CD14-positive monocyte (primary cell): ENCODE data around the gene PELI1. TPM values are rescaled to one million over a fixed set of nuclear protein-coding genes. Genes with fewer than 3 reads are reported as not detected.

Experiments used
- DNase-seq, 3 donors: peaks; one replicate each; pipeline ENCODE4 v3.0.0-alpha.2; 2011 to 2022
- H2AFZ ChIP-seq: 2 replicates; pipeline ENCODE4 v1.6.0; 2012; ENCODE audit warnings: mild to moderate bottlenecking, low read depth, low read length, inconsistent platforms; ENCODE audit not compliant: insufficient read depth, poor library complexity, severe bottlenecking
- H3K27ac ChIP-seq, 2 donors: 1 replicate in 1 of 2; 2 replicates in 1 of 2; pipeline ENCODE4 v1.5.1; 2012 to 2013; ENCODE audit warnings: low read length in 2 of 2, control low read depth in 1 of 2, inconsistent platforms in 1 of 2, low read depth in 1 of 2, mild to moderate bottlenecking in 1 of 2
- H3K27me3 ChIP-seq, 2 donors: one replicate each; pipeline versions ENCODE4 v1.6.0 to v1.6.1; 2011 to 2013; ENCODE audit warnings: low read length in 2 of 2; ENCODE audit not compliant: control insufficient read depth in 2 of 2, insufficient read depth in 2 of 2
- H3K36me3 ChIP-seq, 2 donors: replicated peaks in 1 of 2; 1 replicate in 1 of 2; 2 replicates in 1 of 2; pipeline versions ENCODE4 v1.5.1 to v1.6.1; 2012 to 2013; ENCODE audit warnings: low read length in 2 of 2, control low read depth in 1 of 2, inconsistent platforms in 1 of 2, mild to moderate bottlenecking in 1 of 2; ENCODE audit not compliant: insufficient read depth in 2 of 2, control insufficient read depth in 1 of 2
- H3K4me1 ChIP-seq, 2 donors: 1 replicate in 1 of 2; 2 replicates in 1 of 2; pipeline versions ENCODE4 v1.5.1 to v1.6.1; 2012 to 2013; ENCODE audit warnings: low read length in 2 of 2, control low read depth in 1 of 2, inconsistent platforms in 1 of 2, mild to moderate bottlenecking in 1 of 2, moderate library complexity in 1 of 2; ENCODE audit not compliant: insufficient read depth in 2 of 2, control insufficient read depth in 1 of 2
- H3K4me2 ChIP-seq: replicated peaks from 2 replicates; pipeline ENCODE3; 2012; ENCODE audit warnings: low read length, moderate library complexity, mild to moderate bottlenecking; ENCODE audit not compliant: poor library complexity, severe bottlenecking; ENCODE audit errors: extremely low read depth
- H3K4me3 ChIP-seq, 3 experiments: fragments of 200-600 bp in 1 of 3; sonication (generic) in 1 of 3; replicated peaks in 1 of 3; 1 replicate in 2 of 3; 2 replicates in 1 of 3; pipeline ENCODE4 v1.5.1; 2011 to 2013; ENCODE audit warnings: low read length in 3 of 3, mild to moderate bottlenecking in 3 of 3, control low read depth in 2 of 3, low read depth in 2 of 3, inconsistent platforms in 1 of 3, moderate library complexity in 1 of 3
- H3K79me2 ChIP-seq: 2 replicates; pipeline ENCODE4 v1.6.0; 2012; ENCODE audit warnings: mild to moderate bottlenecking, control low read depth, inconsistent platforms, low read length, moderate library complexity; ENCODE audit not compliant: insufficient read depth
- H3K9ac ChIP-seq: 2 replicates; pipeline ENCODE4 v1.6.0; 2017; ENCODE audit warnings: low read length, mild to moderate bottlenecking; ENCODE audit not compliant: insufficient read depth, poor library complexity, severe bottlenecking
- H3K9me3 ChIP-seq, 2 donors: replicated peaks in 1 of 2; 1 replicate in 1 of 2; 2 replicates in 1 of 2; pipeline versions ENCODE4 v1.5.1 to v1.6.1; 2012 to 2013; ENCODE audit warnings: low read length in 2 of 2, control low read depth in 1 of 2; ENCODE audit not compliant: control insufficient read depth in 1 of 2, insufficient read depth in 1 of 2
- H4K20me1 ChIP-seq: 2 replicates; pipeline ENCODE4 v1.6.0; 2012; ENCODE audit warnings: mild to moderate bottlenecking, low read length, control low read depth, moderate library complexity; ENCODE audit not compliant: insufficient read depth
- H3K27ac Mint-ChIP-seq, 7 donors: one replicate each; pipeline ENCODE4 v1.8.0; 2020; ENCODE audit warnings: mild to moderate bottlenecking in 7 of 7, mixed read lengths in 7 of 7, moderate library complexity in 6 of 7, inconsistent platforms in 2 of 7
- H3K27me3 Mint-ChIP-seq, 3 donors: one replicate each; pipeline ENCODE4 v1.8.0; 2021 to 2022; ENCODE audit warnings: low read depth in 3 of 3, mild to moderate bottlenecking in 3 of 3, mixed read lengths in 3 of 3, moderate library complexity in 3 of 3, inconsistent platforms in 1 of 3
- H3K36me3 Mint-ChIP-seq, 2 donors: one replicate each; pipeline ENCODE4 v1.8.0; 2020; ENCODE audit warnings: mixed read lengths in 2 of 2, inconsistent platforms in 1 of 2, mild to moderate bottlenecking in 1 of 2
- H3K4me1 Mint-ChIP-seq: one replicate; pipeline ENCODE4 v1.8.0; 2020; ENCODE audit warnings: mild to moderate bottlenecking, mixed read lengths
- H3K4me3 Mint-ChIP-seq, 2 donors: one replicate each; pipeline ENCODE4 v1.8.0; 2020; ENCODE audit warnings: mild to moderate bottlenecking in 2 of 2, mixed read lengths in 2 of 2, moderate library complexity in 1 of 2
- H3K9me3 Mint-ChIP-seq, 7 donors: one replicate each; pipeline ENCODE4 v1.8.0; 2020 to 2022; ENCODE audit warnings: mixed read lengths in 7 of 7, mild to moderate bottlenecking in 6 of 7, moderate library complexity in 6 of 7, inconsistent platforms in 2 of 7
- CTCF ChIP-seq: fragments of 200-600 bp; IDR thresholded peaks from one replicate; pipeline ENCODE4 v1.8.0; 2022; ENCODE audit warnings: antibody characterized with exemption, mild to moderate bottlenecking
- WGBS: methylation state at CpG from one replicate; pipeline ENCODE4 v1.1.5; 2013; ENCODE audit warnings: missing lambda C conversion rate; ENCODE audit not compliant: insufficient coverage; 5-methylcytosine and 5-hydroxymethylcytosine counted together
- intact Hi-C, 2 donors: fragments of 100-400 bp; cut with micrococcal nuclease; formaldehyde crosslinking; loops; one replicate each; pipeline versions ENCODE4 v1.15.0 to v1.15.1; 2023
- polyA plus RNA-seq, 3 donors: library from polyadenylated mRNA; depleted of rRNA in 1 of 3; unstranded in 2 of 3; stranded (reverse) in 1 of 3; fragments of 300-500 nt in 2 of 3; fragments of >200 nt in 1 of 3; fragmentation: Illumina TruSeq in 2 of 3; gene quantifications; 1 replicate in 2 of 3; 2 replicates in 1 of 3; pipeline ENCODE4 v1.2.3, GENCODE V29; 2012 to 2021

The PELI1 gene
- polyA plus RNA-seq, 3 donors, result 44.7 to 106 (median 53.6) TPM

- Histone ChIP-seq H3K27me3 (no peaks in the 10 kb centered on the region), H3K79me2 (no peaks in the 10 kb centered on the region), H3K4me3 (no peak overlapping the region), H3K36me3 (no peaks in the 10 kb centered on the region), H3K27ac (no peak overlapping the region), H4K20me1 (no peaks in the 10 kb centered on the region), H3K9ac (no peak overlapping the region), H3K9me3 (no peaks in the 10 kb centered on the region), H2AFZ (no peak overlapping the region), H3K4me2 (no peak overlapping the region), H3K4me1 (peaks cover 0 to 11% of the 10 kb centered on the region in 2 donors)
- Mint-ChIP-seq H3K27ac (no peak overlapping the region), H3K4me3 (no peak overlapping the region), H3K36me3 (no peaks in the 10 kb centered on the region), H3K4me1 (peaks cover 6% of the 10 kb centered on the region), H3K27me3 (peaks cover 0 to 2% (median 2%) of the 10 kb centered on the region in 3 donors), H3K9me3 (no peaks in the 10 kb centered on the region)
- DNase-seq, result no peak
- no peak for TF ChIP-seq CTCF
- intact Hi-C loops, result loop anchor here in 1 of 2 donors (10.0 kb wide), 1 partner anchor 426 kb away; no protein-coding TSS in a partner anchor
Observed at GRCh38 chr2:64059270-64059669, 85.0 kb downstream of the PELI1 start.

GRCh38 chr2:64056021-64056420 lies 88.2 kb downstream of the PELI1 start:
- no peak overlapping the region for H3K27ac ChIP-seq
- intact Hi-C loops, result loop anchor here in 1 of 2 donors (10.0 kb wide), 1 partner anchor 429 kb away; no protein-coding TSS in a partner anchor
- peaks cover 5 to 7% of the 10 kb centered on the region in 2 donors for H3K4me1 ChIP-seq
- no peak overlapping the region for H3K4me3 ChIP-seq
- no peak for TF ChIP-seq CTCF
- no peaks in the 10 kb centered on the region for H3K79me2 ChIP-seq
- no peak overlapping the region for H3K4me2 ChIP-seq
- H3K36me3 ChIP-seq, result no peaks in the 10 kb centered on the region
- H4K20me1 ChIP-seq, result no peaks in the 10 kb centered on the region
- H3K9me3 Mint-ChIP-seq, result no peaks in the 10 kb centered on the region
- H3K27ac Mint-ChIP-seq, result no peak overlapping the region
- H3K9me3 ChIP-seq, result no peaks in the 10 kb centered on the region
- no CpG with 5 or more reads among the region's 2 CpGs for WGBS
- DNase-seq, result no peak
- no peak overlapping the region for H2AFZ ChIP-seq
- no peak overlapping the region for H3K4me3 Mint-ChIP-seq
- H3K36me3 Mint-ChIP-seq, result no peaks in the 10 kb centered on the region
- H3K27me3 Mint-ChIP-seq, result peaks cover 1 to 3% (median 2%) of the 10 kb centered on the region in 3 donors
- no peak overlapping the region for H3K9ac ChIP-seq
- peaks cover 8% of the 10 kb centered on the region for H3K4me1 Mint-ChIP-seq
- no peaks in the 10 kb centered on the region for H3K27me3 ChIP-seq
